ENCODE results near the gene LRP5.

DNA sequence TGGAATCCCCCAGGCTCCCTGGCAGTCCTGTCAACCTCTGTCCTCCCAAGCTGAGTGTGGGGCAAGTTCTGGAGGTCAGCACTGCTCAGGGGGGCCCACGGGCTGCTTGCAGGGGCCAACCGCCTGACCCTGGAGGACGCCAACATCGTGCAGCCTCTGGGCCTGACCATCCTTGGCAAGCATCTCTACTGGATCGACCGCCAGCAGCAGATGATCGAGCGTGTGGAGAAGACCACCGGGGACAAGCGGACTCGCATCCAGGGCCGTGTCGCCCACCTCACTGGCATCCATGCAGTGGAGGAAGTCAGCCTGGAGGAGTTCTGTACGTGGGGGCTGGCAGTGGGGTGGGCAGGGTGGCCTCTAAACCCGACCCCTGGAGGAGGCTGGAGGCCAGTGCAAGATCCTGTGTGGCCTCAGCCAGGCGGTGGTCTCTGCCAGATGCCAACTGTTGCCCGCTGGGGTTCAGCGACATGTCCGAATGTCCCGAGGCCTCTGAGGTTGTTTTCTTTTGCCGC is 113.5 kb downstream of the LRP5 start:
- TF ChIP-seq EP300 (IDR thresholded peaks at IDR 0.05), result no peak
- TF ChIP-seq POLR2A (IDR thresholded peaks at IDR 0.05), result no peak
- TF ChIP-seq, protein P1, sequence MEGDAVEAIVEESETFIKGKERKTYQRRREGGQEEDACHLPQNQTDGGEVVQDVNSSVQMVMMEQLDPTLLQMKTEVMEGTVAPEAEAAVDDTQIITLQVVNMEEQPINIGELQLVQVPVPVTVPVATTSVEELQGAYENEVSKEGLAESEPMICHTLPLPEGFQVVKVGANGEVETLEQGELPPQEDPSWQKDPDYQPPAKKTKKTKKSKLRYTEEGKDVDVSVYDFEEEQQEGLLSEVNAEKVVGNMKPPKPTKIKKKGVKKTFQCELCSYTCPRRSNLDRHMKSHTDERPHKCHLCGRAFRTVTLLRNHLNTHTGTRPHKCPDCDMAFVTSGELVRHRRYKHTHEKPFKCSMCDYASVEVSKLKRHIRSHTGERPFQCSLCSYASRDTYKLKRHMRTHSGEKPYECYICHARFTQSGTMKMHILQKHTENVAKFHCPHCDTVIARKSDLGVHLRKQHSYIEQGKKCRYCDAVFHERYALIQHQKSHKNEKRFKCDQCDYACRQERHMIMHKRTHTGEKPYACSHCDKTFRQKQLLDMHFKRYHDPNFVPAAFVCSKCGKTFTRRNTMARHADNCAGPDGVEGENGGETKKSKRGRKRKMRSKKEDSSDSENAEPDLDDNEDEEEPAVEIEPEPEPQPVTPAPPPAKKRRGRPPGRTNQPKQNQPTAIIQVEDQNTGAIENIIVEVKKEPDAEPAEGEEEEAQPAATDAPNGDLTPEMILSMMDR (IDR thresholded peaks at IDR 0.05), result no peak

All from ovary (tissue), 3 donors.